ENCODE measurements around the gene GPR157.
"Not testable (repeated sequence)": the region's sequence is repeated elsewhere in the genome, so short reads cannot be mapped to it uniquely, and the experiment has no call there.

DNA sequence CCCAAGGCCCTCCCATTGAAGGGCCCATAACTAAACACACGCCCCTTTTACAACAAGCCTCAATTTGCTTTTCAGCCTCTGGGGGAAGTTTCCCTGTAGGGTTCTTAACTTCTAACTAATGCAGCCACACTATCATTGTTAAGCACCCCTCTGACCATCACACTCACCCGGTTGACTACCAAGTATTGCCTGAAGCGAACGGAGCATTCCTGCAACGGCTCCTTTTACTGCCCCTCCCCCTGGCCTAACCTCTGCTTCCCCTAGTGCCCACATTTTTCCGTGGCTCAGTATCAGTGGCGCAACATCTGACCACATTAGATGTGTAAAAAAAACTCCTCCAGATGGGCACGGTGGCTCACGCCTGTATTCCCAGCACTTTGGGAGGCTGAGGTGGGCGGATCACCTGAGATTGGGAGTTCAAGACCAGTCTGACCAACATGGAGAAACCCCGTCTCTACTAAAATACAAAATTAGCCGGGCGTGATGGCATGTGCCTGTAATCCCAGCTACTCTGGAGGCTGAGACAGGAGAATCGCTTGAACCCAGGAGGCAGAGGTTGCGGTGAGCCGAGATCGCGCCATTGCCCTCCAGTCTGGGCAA lies 34.8 kb downstream of the GPR157 start:
- TF ChIP-seq, protein P1, sequence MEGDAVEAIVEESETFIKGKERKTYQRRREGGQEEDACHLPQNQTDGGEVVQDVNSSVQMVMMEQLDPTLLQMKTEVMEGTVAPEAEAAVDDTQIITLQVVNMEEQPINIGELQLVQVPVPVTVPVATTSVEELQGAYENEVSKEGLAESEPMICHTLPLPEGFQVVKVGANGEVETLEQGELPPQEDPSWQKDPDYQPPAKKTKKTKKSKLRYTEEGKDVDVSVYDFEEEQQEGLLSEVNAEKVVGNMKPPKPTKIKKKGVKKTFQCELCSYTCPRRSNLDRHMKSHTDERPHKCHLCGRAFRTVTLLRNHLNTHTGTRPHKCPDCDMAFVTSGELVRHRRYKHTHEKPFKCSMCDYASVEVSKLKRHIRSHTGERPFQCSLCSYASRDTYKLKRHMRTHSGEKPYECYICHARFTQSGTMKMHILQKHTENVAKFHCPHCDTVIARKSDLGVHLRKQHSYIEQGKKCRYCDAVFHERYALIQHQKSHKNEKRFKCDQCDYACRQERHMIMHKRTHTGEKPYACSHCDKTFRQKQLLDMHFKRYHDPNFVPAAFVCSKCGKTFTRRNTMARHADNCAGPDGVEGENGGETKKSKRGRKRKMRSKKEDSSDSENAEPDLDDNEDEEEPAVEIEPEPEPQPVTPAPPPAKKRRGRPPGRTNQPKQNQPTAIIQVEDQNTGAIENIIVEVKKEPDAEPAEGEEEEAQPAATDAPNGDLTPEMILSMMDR (IDR thresholded peaks at IDR 0.05; ENCODE audit: insufficient read depth, low read depth, low read length) = not testable (repeated sequence)
- TF ChIP-seq EZH2 (IDR thresholded peaks at IDR 0.05; ENCODE audit: insufficient read depth, low read length) = not testable (repeated sequence)
